Epithelial cell of prostate (primary cell): Measurements from ENCODE around the gene ERBB4.
"Not testable (repeated sequence)": the region's sequence is repeated elsewhere in the genome, so short reads cannot be mapped to it uniquely, and the experiment has no call there.

Experiments used
- DNase-seq: peaks from one replicate; pipeline ENCODE4 v3.0.0-alpha.2; 2011; ENCODE audit warnings: low read depth, low spot score
- H3K27ac ChIP-seq: fragments of 450-650 bp; 2 replicates; pipeline ENCODE4 v1.5.1; 2017; ENCODE audit warnings: mild to moderate bottlenecking

Gene ERBB4

GRCh38 chr2:212530373-212530772 lies 8.2 kb downstream of the ERBB4 start:
- DNase-seq = no peak
- H3K27ac ChIP-seq = no peak overlapping the region

- no peak overlapping the region for H3K27ac ChIP-seq
- no peak for DNase-seq
Measured at GRCh38 chr2:212528106-212528856, 10.3 kb downstream of the ERBB4 start.

GRCh38 chr2:212526059-212526458 lies 12.5 kb downstream of the ERBB4 start:
- no peak for DNase-seq
- no peak overlapping the region for H3K27ac ChIP-seq

- DNase-seq = no peak
- no peak overlapping the region for H3K27ac ChIP-seq
Measured at GRCh38 chr2:212523756-212524155, 14.8 kb downstream of the ERBB4 start.

GRCh38 chr2:212520340-212520739 lies 18.3 kb downstream of the ERBB4 start:
- no peak for DNase-seq
- no peak overlapping the region for H3K27ac ChIP-seq

GRCh38 chr2:212517693-212518092 lies 20.9 kb downstream of the ERBB4 start:
- no peak overlapping the region for H3K27ac ChIP-seq
- no peak for DNase-seq

- H3K27ac ChIP-seq = no peak overlapping the region
- DNase-seq = no peak
Measured at GRCh38 chr2:212505586-212505985, 33.0 kb downstream of the ERBB4 start.

GRCh38 chr2:212495046-212495445 lies 43.6 kb downstream of the ERBB4 start:
- H3K27ac ChIP-seq = peak overlapping the region; percentile 46
- no peak for DNase-seq

- peak overlapping the region; percentile 46 for H3K27ac ChIP-seq
- DNase-seq = no peak
Measured at GRCh38 chr2:212494418-212495020, 44.1 kb downstream of the ERBB4 start.

- no peak for DNase-seq
- no peak overlapping the region for H3K27ac ChIP-seq
Measured at GRCh38 chr2:212489719-212490346, 48.8 kb downstream of the ERBB4 start.

- no peak overlapping the region for H3K27ac ChIP-seq
- DNase-seq = no peak
Measured at GRCh38 chr2:212488611-212489010, 50.0 kb downstream of the ERBB4 start.

GRCh38 chr2:212484563-212485080 lies 54.0 kb downstream of the ERBB4 start:
- DNase-seq = no peak
- H3K27ac ChIP-seq = no peak overlapping the region

GRCh38 chr2:212480447-212480846 lies 58.2 kb downstream of the ERBB4 start:
- DNase-seq = no peak
- no peak overlapping the region for H3K27ac ChIP-seq

GRCh38 chr2:212477571-212477970 lies 61.0 kb downstream of the ERBB4 start:
- DNase-seq = no peak

GRCh38 chr2:212473211-212473610 lies 65.4 kb downstream of the ERBB4 start:
- H3K27ac ChIP-seq = no peak overlapping the region
- DNase-seq = no peak

More at GRCh38 chr2:212477571-212477970, 61.0 kb downstream of the ERBB4 start:
- H3K27ac ChIP-seq = no peak overlapping the region

GRCh38 chr2:212467551-212467950 lies 71.1 kb downstream of the ERBB4 start:
- DNase-seq, H3K27ac ChIP-seq: not testable (repeated sequence)

- DNase-seq = no peak
Measured at GRCh38 chr2:212465456-212465855, 73.1 kb downstream of the ERBB4 start.

GRCh38 chr2:212461708-212462107 lies 76.9 kb downstream of the ERBB4 start:
- H3K27ac ChIP-seq, DNase-seq: not testable (repeated sequence)

More at GRCh38 chr2:212465456-212465855, 73.1 kb downstream of the ERBB4 start:
- no peak overlapping the region for H3K27ac ChIP-seq

GRCh38 chr2:212454149-212454548 lies 84.5 kb downstream of the ERBB4 start:
- H3K27ac ChIP-seq = no peak overlapping the region
- DNase-seq = no peak

- peak overlapping the region; percentile 19 for H3K27ac ChIP-seq
Measured at GRCh38 chr2:212451786-212452231, 86.8 kb downstream of the ERBB4 start.

GRCh38 chr2:212448698-212449097 lies 89.9 kb downstream of the ERBB4 start:
- no peak for DNase-seq
- no peak overlapping the region for H3K27ac ChIP-seq

More at GRCh38 chr2:212451786-212452231, 86.8 kb downstream of the ERBB4 start:
- DNase-seq = peak; percentile 43
